ENCODE measurements around the gene MTIF3.
"Not testable (repeated sequence)": the region's sequence is repeated elsewhere in the genome, so short reads cannot be mapped to it uniquely, and the experiment has no call there.

MTIF3 gene

GRCh38 chr13:27406178-27406939, 44.0 kb downstream of the MTIF3 start:
- H3K27ac ChIP-seq (ENCODE audit: low read length) = no peak overlapping the region
- H3K27me3 ChIP-seq (ENCODE audit: insufficient read depth, low read length) = no peaks in the 10 kb centered on the region
- H3K36me3 ChIP-seq (ENCODE audit: insufficient read depth, low read depth, low read length) = no peaks in the 10 kb centered on the region
- no peak overlapping the region for H3K4me3 ChIP-seq (ENCODE audit: low read length)
- H3K9ac ChIP-seq (ENCODE audit: low read depth, low read length) = no peak overlapping the region
- H3K4me1 ChIP-seq (ENCODE audit: insufficient read depth, low read length) = peaks cover 10% of the 10 kb centered on the region
- no peaks in the 10 kb centered on the region for H3K9me3 ChIP-seq (ENCODE audit: insufficient read depth, low read depth, low read length)

GRCh38 chr13:27405546-27406134, 44.7 kb downstream of the MTIF3 start:
- Histone ChIP-seq H3K4me3 (ENCODE audit: low read length) (no peak overlapping the region), H3K4me1 (ENCODE audit: insufficient read depth, low read length) (peaks cover 10% of the 10 kb centered on the region), H3K9ac (ENCODE audit: low read depth, low read length) (no peak overlapping the region), H3K27ac (ENCODE audit: low read length) (no peak overlapping the region), H3K27me3 (ENCODE audit: insufficient read depth, low read length) (no peaks in the 10 kb centered on the region), H3K9me3 (ENCODE audit: insufficient read depth, low read depth, low read length) (no peaks in the 10 kb centered on the region), H3K36me3 (ENCODE audit: insufficient read depth, low read depth, low read length) (no peaks in the 10 kb centered on the region)

- H3K36me3 ChIP-seq (ENCODE audit: insufficient read depth, low read depth, low read length) = no peaks in the 10 kb centered on the region
- H3K4me3 ChIP-seq (ENCODE audit: low read length) = no peak overlapping the region
- H3K27ac ChIP-seq (ENCODE audit: low read length) = no peak overlapping the region
- H3K9ac ChIP-seq (ENCODE audit: low read depth, low read length) = no peak overlapping the region
- H3K4me1 ChIP-seq (ENCODE audit: insufficient read depth, low read length) = peaks cover 10% of the 10 kb centered on the region
- no peaks in the 10 kb centered on the region for H3K27me3 ChIP-seq (ENCODE audit: insufficient read depth, low read length)
- no peaks in the 10 kb centered on the region for H3K9me3 ChIP-seq (ENCODE audit: insufficient read depth, low read depth, low read length)
Observed at GRCh38 chr13:27404680-27405079, 45.7 kb downstream of the MTIF3 start.

- no peak overlapping the region for H3K27ac ChIP-seq (ENCODE audit: low read length)
- H3K9ac ChIP-seq (ENCODE audit: low read depth, low read length) = no peak overlapping the region
Observed at GRCh38 chr13:27403727-27404385, 46.5 kb downstream of the MTIF3 start.

GRCh38 chr13:27403203-27403678, 47.1 kb downstream of the MTIF3 start:
- Histone ChIP-seq H3K9me3 (ENCODE audit: insufficient read depth, low read depth, low read length) (no peaks in the 10 kb centered on the region), H3K9ac (ENCODE audit: low read depth, low read length) (no peak overlapping the region), H3K4me1 (ENCODE audit: insufficient read depth, low read length) (peaks cover 10% of the 10 kb centered on the region), H3K27me3 (ENCODE audit: insufficient read depth, low read length) (no peaks in the 10 kb centered on the region), H3K4me3 (ENCODE audit: low read length) (no peak overlapping the region), H3K27ac (ENCODE audit: low read length) (no peak overlapping the region), H3K36me3 (ENCODE audit: insufficient read depth, low read depth, low read length) (no peaks in the 10 kb centered on the region)

More at GRCh38 chr13:27403727-27404385, 46.5 kb downstream of the MTIF3 start:
- Histone ChIP-seq H3K36me3 (ENCODE audit: insufficient read depth, low read depth, low read length) (no peaks in the 10 kb centered on the region), H3K4me1 (ENCODE audit: insufficient read depth, low read length) (peaks cover 10% of the 10 kb centered on the region), H3K9me3 (ENCODE audit: insufficient read depth, low read depth, low read length) (no peaks in the 10 kb centered on the region), H3K27me3 (ENCODE audit: insufficient read depth, low read length) (no peaks in the 10 kb centered on the region), H3K4me3 (ENCODE audit: low read length) (no peak overlapping the region)

GRCh38 chr13:27401210-27401609, 49.2 kb downstream of the MTIF3 start:
- no peak overlapping the region for H3K4me3 ChIP-seq (ENCODE audit: low read length)
- no peaks in the 10 kb centered on the region for H3K27me3 ChIP-seq (ENCODE audit: insufficient read depth, low read length)

GRCh38 chr13:27400405-27400804, 50.0 kb downstream of the MTIF3 start:
- not testable (repeated sequence) for H3K9ac ChIP-seq (ENCODE audit: low read depth, low read length); H3K9me3 ChIP-seq (ENCODE audit: insufficient read depth, low read depth, low read length); H3K27ac ChIP-seq (ENCODE audit: low read length); H3K4me3 ChIP-seq (ENCODE audit: low read length); H3K36me3 ChIP-seq (ENCODE audit: insufficient read depth, low read depth, low read length); H3K27me3 ChIP-seq (ENCODE audit: insufficient read depth, low read length)
- peaks cover 10% of the 10 kb centered on the region for H3K4me1 ChIP-seq (ENCODE audit: insufficient read depth, low read length)

More at GRCh38 chr13:27401210-27401609, 49.2 kb downstream of the MTIF3 start:
- Histone ChIP-seq H3K9ac (ENCODE audit: low read depth, low read length) (no peak overlapping the region), H3K4me1 (ENCODE audit: insufficient read depth, low read length) (peaks cover 10% of the 10 kb centered on the region), H3K9me3 (ENCODE audit: insufficient read depth, low read depth, low read length) (no peaks in the 10 kb centered on the region), H3K36me3 (ENCODE audit: insufficient read depth, low read depth, low read length) (no peaks in the 10 kb centered on the region), H3K27ac (ENCODE audit: low read length) (no peak overlapping the region)

GRCh38 chr13:27398360-27398759, 52.0 kb downstream of the MTIF3 start:
- H3K9me3 ChIP-seq (ENCODE audit: insufficient read depth, low read depth, low read length) = no peaks in the 10 kb centered on the region
- H3K27me3 ChIP-seq (ENCODE audit: insufficient read depth, low read length) = no peaks in the 10 kb centered on the region
- no peak overlapping the region for H3K27ac ChIP-seq (ENCODE audit: low read length)
- H3K9ac ChIP-seq (ENCODE audit: low read depth, low read length) = no peak overlapping the region
- peaks cover 6% of the 10 kb centered on the region; the same call in 1 of the 2 replicates for H3K4me1 ChIP-seq (ENCODE audit: insufficient read depth, low read length)
- H3K4me3 ChIP-seq (ENCODE audit: low read length) = no peak overlapping the region
- no peaks in the 10 kb centered on the region for H3K36me3 ChIP-seq (ENCODE audit: insufficient read depth, low read depth, low read length)

- H3K9me3 ChIP-seq (ENCODE audit: insufficient read depth, low read depth, low read length) = no peaks in the 10 kb centered on the region
- H3K9ac ChIP-seq (ENCODE audit: low read depth, low read length) = no peak overlapping the region
- no peaks in the 10 kb centered on the region for H3K36me3 ChIP-seq (ENCODE audit: insufficient read depth, low read depth, low read length)
- no peaks in the 10 kb centered on the region for H3K4me1 ChIP-seq (ENCODE audit: insufficient read depth, low read length)
- H3K27me3 ChIP-seq (ENCODE audit: insufficient read depth, low read length) = no peaks in the 10 kb centered on the region
- no peak overlapping the region for H3K4me3 ChIP-seq (ENCODE audit: low read length)
- H3K27ac ChIP-seq (ENCODE audit: low read length) = no peak overlapping the region
Observed at GRCh38 chr13:27396252-27396846, 54.0 kb downstream of the MTIF3 start.

- no peaks in the 10 kb centered on the region for H3K9me3 ChIP-seq (ENCODE audit: insufficient read depth, low read depth, low read length)
- no peak overlapping the region for H3K9ac ChIP-seq (ENCODE audit: low read depth, low read length)
- no peaks in the 10 kb centered on the region for H3K27me3 ChIP-seq (ENCODE audit: insufficient read depth, low read length)
- no peaks in the 10 kb centered on the region for H3K36me3 ChIP-seq (ENCODE audit: insufficient read depth, low read depth, low read length)
- no peak overlapping the region for H3K27ac ChIP-seq (ENCODE audit: low read length)
- no peak overlapping the region for H3K4me3 ChIP-seq (ENCODE audit: low read length)
- H3K4me1 ChIP-seq (ENCODE audit: insufficient read depth, low read length) = no peaks in the 10 kb centered on the region
Observed at GRCh38 chr13:27395007-27395510, 55.3 kb downstream of the MTIF3 start.

- Histone ChIP-seq H3K4me1 (ENCODE audit: insufficient read depth, low read length) (no peaks in the 10 kb centered on the region), H3K27ac (ENCODE audit: low read length) (no peak overlapping the region), H3K4me3 (ENCODE audit: low read length) (no peak overlapping the region), H3K9ac (ENCODE audit: low read depth, low read length) (no peak overlapping the region), H3K36me3 (ENCODE audit: insufficient read depth, low read depth, low read length) (no peaks in the 10 kb centered on the region), H3K9me3 (ENCODE audit: insufficient read depth, low read depth, low read length) (no peaks in the 10 kb centered on the region), H3K27me3 (ENCODE audit: insufficient read depth, low read length) (no peaks in the 10 kb centered on the region)
Observed at GRCh38 chr13:27393101-27393500, 57.3 kb downstream of the MTIF3 start.
